ENCODE data around the gene SPATA9. TPM values are rescaled to one million over a fixed set of nuclear protein-coding genes. Genes with fewer than 3 reads are reported as not detected.
A peak's percentile ranks its signal among the peaks of the same experiment; 100 is the strongest.

The SPATA9 gene
- total and polyA plus RNA-seq, 9 of the 15 experiments (the other 6 are each of a cell fraction or from before 2014, with no cell fraction given), result 0.16 to 5.5 (median 0.39) TPM; not detected in 3

GRCh38 chr5:95729115-95730010, 46.6 kb upstream of the SPATA9 start (continued):
- TF ChIP-seq HCFC1 (IDR thresholded peaks at IDR 0.05; ENCODE audit: low read depth, low read length) (no peak), CHD7 (IDR thresholded peaks at IDR 0.05; ENCODE audit: low read depth, low read length) (peak; percentile 53), ZNF253 (CRISPR knock-in tag; conservative IDR thresholded peaks at IDR 0.05) (peak; percentile 86), MNT (conservative IDR thresholded peaks at IDR 0.05) (peak in 1 of 2 experiments; percentile 48; a peak in 1 of 4 replicates), L3MBTL2 (IDR thresholded peaks at IDR 0.05) (no peak), ERF (CRISPR knock-in tag; IDR thresholded peaks at IDR 0.05) (peak; percentile 81), SRSF3 (IDR thresholded peaks at IDR 0.05; ENCODE audit: insufficient read depth, low read length) (no peak), ETS2 (tag; IDR thresholded peaks at IDR 0.05; ENCODE audit: borderline replicate concordance, poor library complexity, severe bottlenecking) (no peak), ZNF354B (CRISPR knock-in tag; IDR thresholded peaks at IDR 0.05) (no peak), HMGXB4 (CRISPR knock-in tag; IDR thresholded peaks at IDR 0.05) (no peak)
